OCI-LY7 (cell line): Measurements from ENCODE around the gene LMNTD2.

Source experiments
- CTCF ChIP-seq: fragments of 200-600 bp; sonication (generic); conservative IDR thresholded peaks from 2 replicates; pipeline ENCODE4 v1.5.1; 2014; ENCODE audit warnings: mild to moderate bottlenecking, antibody characterized with exemption, low read length, moderate library complexity, mixed read lengths
- EZH2phosphoT487 ChIP-seq: fragments of 200-600 bp; sonication (generic); IDR thresholded peaks from 2 replicates; pipeline ENCODE4 v1.6.1; 2018; ENCODE audit warnings: low read depth, borderline replicate concordance, mild to moderate bottlenecking, mixed run types, antibody characterized with exemption, low read length, moderate library complexity, mixed read lengths

GRCh38 chr11:526192-526591 lies 34.3 kb downstream of the LMNTD2 start:
- TF ChIP-seq CTCF (no peak), EZH2phosphoT487 (no peak)
